HK-2 (cell line): ENCODE measurements around the gene DMRTA2.
"Not testable (repeated sequence)": the region's sequence is repeated elsewhere in the genome, so short reads cannot be mapped to it uniquely, and the experiment has no call there.

Source experiments
- DNase-seq: peaks from one replicate; pipeline ENCODE4 v3.0.0-alpha.2; 2018; ENCODE audit not compliant: unreplicated experiment

Gene DMRTA2

DNA sequence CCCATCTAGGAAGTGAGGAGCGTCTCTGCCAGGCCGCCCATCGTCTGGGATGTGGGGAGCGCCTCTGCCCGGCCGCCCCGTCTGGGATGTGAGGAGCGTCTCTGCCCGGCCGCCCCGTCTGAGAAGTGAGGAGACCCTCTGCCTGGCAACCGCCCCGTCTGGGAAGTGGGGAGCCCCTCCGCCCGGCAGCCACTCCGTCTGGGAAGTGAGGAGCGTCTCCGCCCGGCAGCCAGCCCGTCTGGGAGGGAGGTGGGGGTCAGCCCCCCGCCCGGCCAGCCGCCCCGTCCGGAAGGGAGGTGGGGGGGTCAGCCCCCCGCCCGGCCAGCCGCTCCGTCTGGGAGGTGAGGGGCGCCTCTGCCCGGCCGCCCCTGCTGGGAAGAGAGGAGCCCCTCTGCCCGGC, 41.7 kb downstream of the DMRTA2 start:
- DNase-seq, result not testable (repeated sequence)

DNA sequence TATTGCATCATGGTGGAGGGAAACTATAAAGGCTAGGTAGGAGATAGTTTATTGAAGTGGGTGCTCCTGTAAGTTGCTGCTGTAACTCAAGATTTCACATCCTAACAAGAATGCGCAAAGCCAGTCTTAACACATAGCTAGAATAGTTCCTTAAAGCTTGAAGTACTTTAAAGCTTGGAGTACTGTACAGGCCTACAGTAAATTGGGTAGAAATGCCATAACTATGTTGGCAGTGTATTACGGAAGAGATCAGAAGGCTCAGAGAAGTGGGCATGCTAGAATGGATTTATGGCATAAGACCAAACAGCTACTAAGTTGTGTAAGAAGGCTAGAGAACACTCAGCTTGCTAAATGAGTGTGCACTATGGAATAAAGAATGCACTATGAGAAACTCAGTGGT, 44.5 kb downstream of the DMRTA2 start:
- DNase-seq, result no peak

DNA sequence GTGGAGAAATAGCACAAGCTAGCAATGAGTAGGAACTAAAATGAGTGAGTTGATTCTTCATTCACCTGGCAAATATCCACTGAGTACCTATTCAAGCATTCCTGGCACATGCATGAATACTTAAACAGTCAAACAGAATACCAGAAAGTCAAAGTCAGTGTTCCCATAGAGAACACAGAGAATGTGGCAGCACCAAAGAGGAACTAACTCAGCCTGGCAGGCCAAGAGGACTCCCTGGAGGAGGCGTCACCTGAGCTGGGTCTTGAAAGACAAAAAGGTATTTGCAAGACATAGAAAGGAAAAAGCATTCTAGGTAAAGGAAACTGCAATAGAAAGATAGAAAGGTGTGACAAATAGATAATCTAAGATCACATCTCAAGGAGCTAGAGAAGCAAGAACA, 49.7 kb downstream of the DMRTA2 start:
- no peak for DNase-seq

DNA sequence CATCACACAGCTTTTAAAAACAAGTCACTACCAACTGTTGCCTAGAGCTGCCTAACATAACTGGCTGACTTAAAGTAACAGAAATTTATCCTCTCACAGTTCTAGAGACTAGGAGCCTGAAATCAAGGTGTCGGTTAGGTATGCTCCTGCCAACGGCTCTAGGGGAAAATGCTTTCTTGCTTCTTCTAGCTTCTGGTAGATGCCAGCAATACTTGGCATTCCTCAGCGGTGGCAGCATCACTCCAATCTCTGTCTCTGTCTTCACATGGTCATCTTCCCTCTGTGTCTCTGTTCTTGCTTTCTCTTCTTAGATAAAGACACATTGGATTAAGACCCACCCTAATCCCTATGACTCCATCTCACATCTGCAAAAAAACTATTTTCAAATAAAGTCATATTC, 51.5 kb downstream of the DMRTA2 start:
- no peak for DNase-seq

DNA sequence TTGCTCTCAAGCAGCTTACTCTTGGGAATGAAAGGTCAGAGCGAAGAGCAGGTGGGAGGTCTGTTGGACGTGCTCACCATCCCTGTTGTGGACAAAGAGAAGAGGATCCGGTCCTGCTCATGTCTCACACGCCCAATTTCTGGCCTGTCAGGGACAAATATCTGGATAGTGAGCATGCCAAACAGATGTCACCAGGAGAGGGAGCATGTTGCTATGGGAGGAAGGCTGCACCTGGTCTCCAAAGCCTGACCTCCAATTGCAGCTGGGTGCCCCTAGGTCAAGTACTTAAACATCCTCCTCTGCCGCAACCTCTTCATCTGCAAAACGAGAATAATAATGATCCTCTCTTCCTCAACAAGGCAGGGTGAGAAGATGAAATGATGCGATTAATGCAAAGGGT, 53.4 kb downstream of the DMRTA2 start:
- no peak for DNase-seq

DNA sequence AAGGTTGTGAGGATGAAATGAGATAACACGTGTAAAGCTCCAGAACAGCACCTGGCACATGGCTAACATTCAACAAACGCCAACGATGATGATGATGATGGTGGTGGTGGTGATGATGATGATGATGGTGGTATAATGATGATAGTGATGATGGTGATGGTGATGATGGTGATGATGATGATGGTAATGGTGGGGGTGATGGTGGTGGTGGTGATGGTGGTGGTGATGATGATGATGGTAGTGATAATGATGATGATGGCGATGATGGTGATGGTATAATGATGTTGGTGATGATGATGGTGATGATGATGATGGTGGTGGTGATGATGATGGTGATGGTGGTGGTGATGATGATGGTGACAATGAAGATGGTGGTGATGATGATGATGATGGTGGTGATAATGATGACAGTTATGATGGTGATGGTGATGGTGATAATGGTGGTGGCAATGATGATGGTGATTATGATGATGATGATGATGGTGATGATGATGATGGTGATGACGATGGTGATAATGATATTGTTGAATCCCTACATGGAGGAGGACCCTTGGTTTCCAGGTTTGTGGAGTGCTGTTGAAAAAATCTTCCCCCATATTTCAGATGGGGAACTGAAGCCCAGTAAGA, 54.1 kb downstream of the DMRTA2 start:
- DNase-seq, result no peak

DNA sequence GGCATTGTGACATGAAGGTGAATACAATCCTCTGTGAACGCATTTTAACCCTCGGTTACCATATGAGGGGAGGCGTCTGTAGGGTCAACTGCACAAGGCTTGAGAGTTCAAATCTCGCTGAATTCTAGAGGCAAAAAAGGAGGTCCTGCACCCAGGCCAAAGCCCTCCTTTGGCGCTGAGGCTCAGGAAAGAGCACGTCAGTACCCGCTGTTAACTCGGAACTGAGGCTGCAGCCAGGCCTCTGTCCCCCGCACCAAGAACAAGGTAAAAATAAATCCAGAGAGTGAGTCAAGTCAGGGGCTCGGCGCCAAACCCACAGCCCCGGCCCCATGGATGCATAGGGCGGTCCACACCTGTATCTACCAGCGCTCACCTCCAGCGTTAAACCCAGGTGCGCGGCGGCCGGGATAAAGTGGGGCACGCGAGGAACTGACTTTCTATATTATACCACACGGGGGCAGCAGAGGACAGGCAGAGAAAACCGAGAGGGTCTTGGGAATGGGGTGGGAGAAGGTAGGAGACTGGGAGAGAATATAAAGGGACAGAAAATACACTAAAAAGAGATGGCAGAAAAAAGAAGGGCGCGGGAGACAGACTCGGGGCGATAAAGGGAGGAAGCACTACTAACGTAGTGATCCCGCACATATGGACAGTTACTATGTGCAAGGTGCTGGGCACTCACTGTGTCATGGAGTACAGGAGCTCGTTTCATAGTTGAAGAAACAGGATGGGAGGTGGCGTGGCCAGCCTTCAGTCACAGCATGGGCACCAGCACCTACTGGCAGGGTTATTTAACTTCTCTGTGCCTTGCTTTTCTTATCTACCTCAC, 54.9 kb downstream of the DMRTA2 start:
- peak; percentile 52 for DNase-seq
